DMS153 treated with DMSO at 0.1 percent for 48 hours (cell line): ENCODE measurements around the gene ANGPTL8.
A peak's percentile ranks its signal among the peaks of the same experiment; 100 is the strongest.

Experiments
- DNase-seq: peaks from one replicate; lab custom pipeline; 2025; ENCODE audit not compliant: unreplicated experiment; lab: John Stamatoyannopoulos, UW

Gene ANGPTL8

GRCh38 chr19:11260996-11261395 is 21.6 kb downstream of the ANGPTL8 start:
- DNase-seq = no peak

GRCh38 chr19:11261431-11261970 is 22.1 kb downstream of the ANGPTL8 start:
- DNase-seq = no peak

- DNase-seq = no peak
Observed at GRCh38 chr19:11261971-11262839, 22.8 kb downstream of the ANGPTL8 start, which contains the start of gene DOCK6. Gene DOCK6 (minus strand): TSS chr19:11262524. CDS start chr19:11262440, 84 bp downstream.

GRCh38 chr19:11263726-11264125 is 24.3 kb downstream of the ANGPTL8 start:
- DNase-seq = no peak

DNA sequence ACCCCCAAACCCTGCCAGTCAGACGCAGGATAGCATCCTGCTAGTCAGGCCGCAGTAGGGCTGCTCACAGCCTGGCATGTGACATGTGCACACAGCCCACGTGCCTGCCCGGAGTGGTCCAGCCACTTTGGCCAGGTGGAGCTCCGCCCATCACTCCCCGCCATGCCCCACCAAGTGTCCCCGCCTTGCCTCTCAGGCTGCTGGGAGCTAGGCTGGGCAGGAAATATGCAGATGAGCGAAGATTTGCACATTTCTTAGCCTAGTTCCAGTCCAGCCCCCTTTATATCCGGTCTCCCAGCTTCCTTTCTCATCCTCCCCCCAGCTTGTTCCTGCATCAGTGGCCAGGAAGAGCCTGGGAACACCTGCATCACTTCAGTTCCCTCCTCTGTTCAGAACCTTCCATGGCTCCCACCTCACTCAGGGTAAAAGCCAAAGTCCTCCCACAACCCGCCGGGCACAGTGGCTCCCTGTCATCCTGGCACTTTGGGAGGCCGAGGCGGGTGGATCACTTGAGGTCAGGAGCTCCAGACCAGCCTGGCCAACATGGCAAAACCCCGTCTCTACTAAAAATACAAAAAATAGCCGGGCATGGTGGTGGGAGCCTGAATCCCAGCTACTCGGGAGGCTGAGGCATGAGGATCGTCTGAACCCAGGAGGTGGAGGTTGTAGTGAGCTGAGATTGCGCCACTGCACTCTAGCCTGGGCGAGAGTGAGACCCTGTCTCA is 25.2 kb downstream of the ANGPTL8 start:
- DNase-seq = peak; percentile 15

GRCh38 chr19:11265177-11265784 is 25.9 kb downstream of the ANGPTL8 start:
- no peak for DNase-seq

- DNase-seq = peak; percentile 54
Observed at GRCh38 chr19:11265785-11266236, 26.4 kb downstream of the ANGPTL8 start.

GRCh38 chr19:11267316-11268085 is 28.1 kb downstream of the ANGPTL8 start:
- DNase-seq = no peak

DNA sequence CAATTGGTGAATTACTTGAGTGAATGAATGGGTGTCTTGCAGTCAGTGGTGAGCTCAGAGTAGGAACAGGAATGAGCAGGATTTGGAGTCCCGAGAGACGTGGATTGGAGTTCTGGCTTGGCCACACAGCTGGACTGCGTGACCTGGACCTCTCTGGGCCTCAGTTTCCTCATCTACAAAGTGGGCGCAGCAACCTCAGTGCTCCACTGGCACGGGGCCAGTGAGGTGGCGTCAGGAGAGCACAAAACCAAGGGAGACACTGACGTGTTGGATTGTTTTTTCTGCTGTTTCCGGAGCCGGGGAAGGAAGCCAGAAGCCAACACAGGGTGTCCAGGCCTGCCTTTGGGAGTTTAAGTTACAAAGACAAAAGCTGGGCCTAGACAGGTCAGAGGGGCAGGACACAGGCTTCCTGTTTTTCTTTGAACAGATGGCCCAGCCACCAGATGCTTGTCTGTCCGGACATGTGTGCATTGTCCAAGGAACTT is 29.4 kb downstream of the ANGPTL8 start:
- peak; percentile 8 for DNase-seq

DNA sequence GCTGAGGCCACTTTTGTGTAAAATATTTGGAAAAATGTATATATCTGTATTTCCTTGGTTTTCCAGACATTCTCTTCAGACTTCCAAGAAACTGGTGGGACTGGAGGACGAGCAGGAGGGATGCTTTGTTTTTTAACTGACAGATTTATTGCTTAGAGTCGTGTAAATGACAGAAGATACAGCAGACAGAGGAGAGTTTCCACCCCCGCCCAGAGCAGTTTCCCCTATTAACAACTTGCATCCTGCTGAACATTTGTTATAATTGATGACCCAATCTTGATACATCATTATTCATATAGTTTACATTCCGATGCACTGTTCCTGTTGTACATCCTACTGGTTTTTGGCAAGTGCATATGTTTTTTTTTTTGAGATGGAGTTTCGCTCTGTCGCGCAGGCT is 30.0 kb downstream of the ANGPTL8 start:
- DNase-seq = no peak

DNA sequence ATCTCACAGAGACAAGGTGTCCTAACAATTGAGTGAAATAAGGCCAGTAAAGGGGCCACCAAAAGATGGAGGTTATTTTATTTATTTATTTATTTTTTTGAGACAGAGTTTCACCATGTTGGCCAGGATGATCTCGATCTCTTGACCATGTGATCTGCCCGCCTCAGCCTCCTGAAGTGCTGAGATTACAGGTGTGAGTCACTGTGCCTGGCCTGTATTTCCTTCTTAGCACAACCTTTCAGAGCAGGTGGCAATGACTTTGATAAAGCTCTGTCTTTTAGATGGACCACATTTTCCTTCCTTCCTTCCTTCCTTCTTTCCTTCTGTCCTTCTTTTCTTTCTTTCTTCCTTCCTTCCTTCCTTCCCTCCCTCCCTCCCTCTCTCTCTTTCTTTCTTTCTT is 33.9 kb downstream of the ANGPTL8 start:
- DNase-seq = no peak

GRCh38 chr19:11273989-11274388 is 34.6 kb downstream of the ANGPTL8 start:
- DNase-seq = no peak

DNA sequence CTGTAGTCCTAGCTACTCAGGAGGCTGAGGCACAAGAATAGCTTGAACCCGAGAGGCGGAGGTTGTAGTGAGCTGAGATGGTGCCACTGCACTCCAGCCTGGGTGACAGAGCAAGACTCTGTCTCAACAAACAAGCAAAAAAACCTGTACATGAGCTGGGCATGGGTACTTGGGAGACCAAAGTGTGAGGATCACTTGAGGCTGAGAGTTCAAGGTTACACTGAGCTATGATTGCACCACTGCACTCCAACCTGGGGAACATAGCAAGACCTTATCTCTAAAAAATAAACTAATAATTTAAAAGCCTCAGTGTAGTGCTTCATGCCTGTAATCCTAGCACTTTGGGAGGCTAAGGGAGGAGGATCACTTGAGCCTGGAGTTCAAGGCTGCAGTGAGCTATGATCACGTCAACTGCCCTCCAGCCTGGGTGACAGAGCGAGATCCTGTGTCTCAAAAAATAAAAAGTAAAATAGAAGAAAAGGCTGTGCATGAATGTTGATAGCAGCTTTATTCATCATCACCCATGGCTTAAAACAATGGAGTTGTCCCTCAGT is 35.2 kb downstream of the ANGPTL8 start:
- DNase-seq = no peak

DNA sequence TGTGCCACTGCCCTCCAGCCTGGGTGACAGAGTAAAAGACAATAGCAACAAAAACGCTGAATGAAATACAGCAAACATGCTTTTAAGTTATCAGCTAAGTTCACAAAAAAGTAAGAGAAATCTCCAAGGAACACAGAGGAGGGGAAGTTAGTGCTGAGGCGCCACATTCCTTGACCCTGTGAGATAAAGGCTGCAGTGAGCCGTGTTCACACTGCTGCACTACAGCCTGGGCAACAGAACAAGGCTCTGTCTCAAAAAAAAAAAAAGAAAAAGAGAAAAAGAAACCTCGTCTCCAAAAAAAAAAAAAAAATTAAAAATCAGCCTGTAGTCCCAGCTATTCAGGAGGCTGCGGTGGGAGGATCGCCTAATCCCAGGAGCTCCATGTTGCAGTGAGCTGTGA is 39.3 kb downstream of the ANGPTL8 start:
- no peak for DNase-seq

GRCh38 chr19:11279505-11280236 is 40.3 kb downstream of the ANGPTL8 start:
- no peak for DNase-seq

- no peak for DNase-seq
Observed at GRCh38 chr19:11281356-11282049, 42.1 kb downstream of the ANGPTL8 start.

GRCh38 chr19:11284515-11284914 is 45.1 kb downstream of the ANGPTL8 start:
- DNase-seq = no peak

GRCh38 chr19:11286312-11286974 is 47.0 kb downstream of the ANGPTL8 start:
- no peak for DNase-seq
